MM.1S (cell line): ENCODE results near the gene TPBG.

Experiments used
- DNase-seq: peaks from one replicate; pipeline ENCODE4 v3.0.0-alpha.2; 2015
- H2AFZ ChIP-seq: fragments of 300-600 bp; sonication (generic); 2 replicates; pipeline ENCODE4 v1.6.0; 2016; ENCODE audit warnings: antibody characterized with exemption, low read length
- H3F3A ChIP-seq: fragments of 300-600 bp; sonication (generic); 2 replicates; pipeline ENCODE4 v1.6.1; 2016; ENCODE audit warnings: mild to moderate bottlenecking, antibody characterized with exemption, low read length, moderate library complexity, mixed read lengths; ENCODE audit not compliant: insufficient read depth
- H3K27ac ChIP-seq: fragments of 300-600 bp; sonication (generic); 2 replicates; pipeline ENCODE4 v1.5.1; 2016; ENCODE audit warnings: mild to moderate bottlenecking, low read length
- H3K27me3 ChIP-seq: fragments of 300-600 bp; sonication (generic); replicated peaks from 2 replicates; pipeline ENCODE4 v1.6.0; 2016; ENCODE audit warnings: low read length; ENCODE audit not compliant: insufficient read depth
- H3K36me3 ChIP-seq: fragments of 300-600 bp; sonication (generic); replicated peaks from 2 replicates; pipeline ENCODE4 v1.6.1; 2016; ENCODE audit warnings: mild to moderate bottlenecking, low read length, mixed read lengths; ENCODE audit not compliant: insufficient read depth
- H3K4me1 ChIP-seq: fragments of 300-600 bp; sonication (generic); 2 replicates; pipeline ENCODE4 v1.6.1; 2016; ENCODE audit warnings: low read length, mixed read lengths
- H3K4me2 ChIP-seq: fragments of 300-600 bp; sonication (generic); 2 replicates; pipeline ENCODE4 v1.6.0; 2016; ENCODE audit warnings: low read depth, low read length
- H3K4me3 ChIP-seq: fragments of 300-600 bp; sonication (generic); 2 replicates; pipeline ENCODE4 v1.5.1; 2016; ENCODE audit warnings: low read length, mixed read lengths
- H3K79me2 ChIP-seq: fragments of 300-600 bp; sonication (generic); 2 replicates; pipeline ENCODE4 v1.6.1; 2016; ENCODE audit warnings: mixed run types, low read length, mixed read lengths
- H3K9ac ChIP-seq: fragments of 300-600 bp; sonication (generic); 2 replicates; pipeline ENCODE4 v1.6.1; 2016; ENCODE audit warnings: low read length, mixed read lengths
- H3K9me2 ChIP-seq: fragments of 300-600 bp; sonication (generic); replicated peaks from 2 replicates; pipeline ENCODE4 v1.6.1; 2016; ENCODE audit warnings: mild to moderate bottlenecking, low read length, mixed read lengths; ENCODE audit not compliant: insufficient read depth
- H3K9me3 ChIP-seq: fragments of 300-600 bp; sonication (generic); replicated peaks from 2 replicates; pipeline ENCODE4 v1.6.1; 2016; ENCODE audit warnings: mild to moderate bottlenecking, low read length, mixed read lengths; ENCODE audit not compliant: insufficient read depth
- H4K20me1 ChIP-seq: fragments of 300-600 bp; sonication (generic); 2 replicates; pipeline ENCODE4 v1.6.1; 2016; ENCODE audit warnings: mild to moderate bottlenecking, low read length, moderate library complexity, mixed read lengths; ENCODE audit not compliant: insufficient read depth
- CTCF ChIP-seq: fragments of 300-600 bp; sonication (generic); IDR thresholded peaks from 2 replicates; pipeline ENCODE4 v1.5.1; 2016; ENCODE audit warnings: antibody characterized with exemption, low read length, mixed read lengths
- EZH2 ChIP-seq: fragments of 300-600 bp; sonication (generic); optimal IDR thresholded peaks from 2 replicates; pipeline ENCODE3; 2017; ENCODE audit warnings: low read depth, mild to moderate bottlenecking, antibody characterized with exemption, low read length, mixed read lengths
- EZH2phosphoT487 ChIP-seq: fragments of 300-600 bp; sonication (generic); IDR thresholded peaks from 2 replicates; pipeline ENCODE4 v1.6.1; 2018; ENCODE audit warnings: antibody characterized with exemption, low read length

TPBG gene

GRCh38 chr6:82348130-82348529 lies 15.5 kb upstream of the TPBG start:
- Histone ChIP-seq H2AFZ (no peak overlapping the region), H3K27ac (no peak overlapping the region), H4K20me1 (no peaks in the 10 kb centered on the region), H3K27me3 (no peaks in the 10 kb centered on the region), H3K4me1 (no peaks in the 10 kb centered on the region), H3K9ac (no peak overlapping the region), H3K4me3 (no peak overlapping the region), H3F3A (no peaks in the 10 kb centered on the region), H3K36me3 (no peaks in the 10 kb centered on the region), H3K4me2 (no peak overlapping the region), H3K9me2 (no peaks in the 10 kb centered on the region), H3K9me3 (no peaks in the 10 kb centered on the region), H3K79me2 (no peaks in the 10 kb centered on the region)
- no peak for TF ChIP-seq CTCF
- TF ChIP-seq EZH2phosphoT487: no peak
- TF ChIP-seq EZH2: no peak
- no peak for DNase-seq

- H3K4me2 ChIP-seq: no peak overlapping the region
- no peaks in the 10 kb centered on the region for H3K9me2 ChIP-seq
- no peak overlapping the region for H3K9ac ChIP-seq
- no peak for DNase-seq
- no peaks in the 10 kb centered on the region for H3K27me3 ChIP-seq
- no peaks in the 10 kb centered on the region for H3K4me1 ChIP-seq
- H3K9me3 ChIP-seq: no peaks in the 10 kb centered on the region
- no peaks in the 10 kb centered on the region for H3K36me3 ChIP-seq
- H3K27ac ChIP-seq: no peak overlapping the region
- H3K4me3 ChIP-seq: no peak overlapping the region
- no peaks in the 10 kb centered on the region for H3K79me2 ChIP-seq
- H2AFZ ChIP-seq: no peak overlapping the region
- no peaks in the 10 kb centered on the region for H3F3A ChIP-seq
- no peaks in the 10 kb centered on the region for H4K20me1 ChIP-seq
- TF ChIP-seq EZH2phosphoT487 (no peak), CTCF (no peak), EZH2 (no peak)
These were observed 9.8 kb upstream of the TPBG start for GRCh38 chr6:82353848-82354247.

GRCh38 chr6:82360552-82360951 lies 3.1 kb upstream of the TPBG start:
- no peak overlapping the region for H3K4me3 ChIP-seq
- H3K79me2 ChIP-seq: no peaks in the 10 kb centered on the region
- H2AFZ ChIP-seq: no peak overlapping the region
- H3K27me3 ChIP-seq: no peaks in the 10 kb centered on the region
- no peaks in the 10 kb centered on the region for H3K36me3 ChIP-seq
- TF ChIP-seq CTCF (no peak), EZH2phosphoT487 (no peak), EZH2 (no peak)
- H3K4me1 ChIP-seq: no peaks in the 10 kb centered on the region
- DNase-seq: no peak
- H4K20me1 ChIP-seq: no peaks in the 10 kb centered on the region
- no peak overlapping the region for H3K27ac ChIP-seq
- H3F3A ChIP-seq: no peaks in the 10 kb centered on the region
- no peaks in the 10 kb centered on the region for H3K9me3 ChIP-seq
- H3K4me2 ChIP-seq: no peak overlapping the region
- no peak overlapping the region for H3K9ac ChIP-seq
- no peaks in the 10 kb centered on the region for H3K9me2 ChIP-seq
